Measurements from ENCODE around the gene SHISA8.

The SHISA8 gene

DNA sequence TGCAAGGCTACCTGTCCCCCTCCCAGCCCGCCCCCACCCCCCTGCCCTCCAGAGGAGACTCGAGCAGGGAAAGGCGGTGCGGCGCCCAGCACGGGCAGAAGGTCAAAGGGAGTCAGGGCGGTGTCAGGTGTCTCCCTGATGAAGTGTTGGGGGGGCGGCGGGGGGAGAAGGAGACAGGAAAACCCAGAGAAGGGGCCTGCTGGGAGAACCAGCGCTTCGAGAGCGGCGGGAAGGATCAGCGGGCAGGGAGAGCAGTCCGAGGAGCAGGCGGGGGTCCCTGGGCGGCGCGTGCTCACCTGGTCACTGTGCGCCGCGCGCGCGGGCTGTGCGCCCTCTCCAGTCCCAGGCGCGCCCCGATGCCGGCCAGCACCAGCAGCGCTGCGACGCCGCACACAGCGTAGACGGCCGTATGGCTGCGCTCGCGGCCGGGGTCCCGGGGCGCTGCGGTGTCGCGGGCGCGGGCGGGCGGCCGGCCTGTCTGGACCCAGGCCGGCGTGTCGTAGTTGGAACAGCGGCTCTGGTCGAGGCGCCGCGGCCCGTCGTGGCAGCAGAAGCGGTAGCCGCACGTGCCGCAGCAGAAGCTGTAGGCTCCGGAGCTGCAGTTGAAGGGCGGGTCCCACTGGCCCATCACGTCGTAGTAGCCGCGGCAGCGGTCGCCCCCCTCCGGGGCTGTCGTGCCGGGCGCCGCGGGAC is 886 bp downstream of the SHISA8 start:
- DNase-seq (ENCODE audit: low read depth) = no peak

DNA sequence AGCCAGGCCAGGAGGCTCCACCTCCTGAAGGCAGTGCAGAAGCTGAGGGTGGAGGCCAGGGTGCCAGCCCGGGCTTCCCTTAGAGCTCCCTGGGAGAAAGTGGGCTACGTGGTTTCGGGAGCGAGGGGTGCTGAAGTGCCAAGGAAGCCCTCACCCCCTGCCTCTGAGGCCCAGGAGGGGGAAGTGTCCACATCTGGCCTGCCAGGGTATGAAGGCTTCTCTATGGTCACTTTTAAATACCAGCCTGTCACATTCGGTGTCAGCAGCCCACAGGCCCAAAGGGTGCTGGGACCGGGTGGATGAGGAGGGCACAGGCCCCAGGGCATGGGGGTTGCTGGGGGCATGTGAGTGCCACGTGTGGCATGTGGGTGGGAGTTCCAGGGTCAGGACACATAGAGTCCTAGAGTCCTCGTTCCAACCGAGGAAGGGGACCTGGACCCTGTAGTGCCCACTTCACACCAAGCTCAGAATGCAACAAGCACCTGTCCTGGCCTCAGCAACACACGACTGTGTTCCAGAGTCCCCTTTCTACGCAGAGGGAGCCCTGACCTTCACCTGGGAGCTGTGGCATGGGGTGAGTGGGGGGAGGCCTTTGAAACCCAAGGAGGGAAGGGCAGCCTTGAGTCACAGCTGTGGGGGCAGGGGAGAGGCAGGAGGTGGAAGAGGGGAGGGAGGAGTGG is 1.7 kb downstream of the SHISA8 start:
- no peak for DNase-seq (ENCODE audit: low read depth)

DNA sequence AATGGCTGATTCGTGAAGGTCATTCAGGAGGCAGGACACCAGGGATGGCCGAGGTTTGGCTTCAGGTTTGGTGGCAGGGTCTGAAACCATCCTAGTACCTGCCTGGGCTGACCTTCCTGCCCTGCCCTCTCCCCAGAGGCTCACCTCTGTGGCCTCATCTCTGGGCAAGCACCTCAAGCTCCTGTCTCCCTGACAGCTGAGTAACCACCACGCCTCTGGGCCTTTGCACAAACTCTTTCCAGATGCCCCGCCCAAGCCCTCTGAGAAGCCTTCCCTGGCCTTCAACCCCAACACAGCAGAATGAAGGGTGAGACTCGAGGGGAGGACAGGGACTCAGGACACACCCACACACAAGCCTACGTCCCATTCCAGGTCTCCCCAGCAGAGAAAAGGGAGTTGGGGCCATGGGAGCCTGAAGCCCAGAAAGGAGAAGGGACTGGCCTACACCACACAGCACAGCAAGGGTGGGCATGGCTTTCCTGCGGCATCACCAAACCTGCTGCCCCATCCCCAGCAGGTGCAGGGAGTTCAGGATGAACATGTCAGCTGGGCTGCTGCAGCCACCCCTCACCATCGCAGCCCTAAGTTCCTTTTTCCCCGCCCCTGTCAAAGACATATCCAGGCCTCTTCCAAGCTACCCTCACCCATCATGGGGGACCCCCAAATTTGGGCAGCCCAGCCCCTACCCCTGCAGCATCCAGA is 2.4 kb downstream of the SHISA8 start:
- no peak for DNase-seq (ENCODE audit: low read depth)

DNA sequence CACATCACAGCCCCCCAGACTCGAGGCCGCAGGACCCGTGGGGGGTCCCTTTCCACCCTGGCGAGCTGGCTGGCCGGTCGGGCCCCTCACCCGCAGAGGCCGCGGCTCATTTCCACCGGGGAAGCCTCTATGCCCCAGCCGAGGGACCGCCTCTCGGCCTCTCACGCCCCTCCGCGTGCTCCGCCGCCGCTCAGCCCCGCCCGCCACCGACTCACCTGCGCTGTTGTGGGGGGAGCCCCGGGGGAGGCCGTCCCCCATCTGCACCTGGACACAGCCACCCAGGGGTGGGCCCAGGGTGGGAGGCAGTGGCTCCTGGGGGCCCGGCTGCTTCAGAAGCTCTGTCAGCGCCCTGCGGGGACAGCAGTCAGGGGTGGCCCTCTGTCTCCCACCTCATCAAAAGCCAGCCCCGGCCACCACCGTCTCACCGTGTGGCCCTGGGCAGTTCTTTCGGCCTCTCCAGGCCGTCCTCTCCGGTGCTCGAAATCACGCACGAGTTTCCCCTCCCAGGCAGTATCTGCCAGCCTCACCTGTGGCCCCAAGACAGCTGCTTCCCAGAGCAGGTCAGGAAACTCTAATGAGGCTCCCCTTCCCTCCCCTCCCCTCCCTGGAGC is 3.8 kb downstream of the SHISA8 start:
- no peak for DNase-seq (ENCODE audit: low read depth)

DNA sequence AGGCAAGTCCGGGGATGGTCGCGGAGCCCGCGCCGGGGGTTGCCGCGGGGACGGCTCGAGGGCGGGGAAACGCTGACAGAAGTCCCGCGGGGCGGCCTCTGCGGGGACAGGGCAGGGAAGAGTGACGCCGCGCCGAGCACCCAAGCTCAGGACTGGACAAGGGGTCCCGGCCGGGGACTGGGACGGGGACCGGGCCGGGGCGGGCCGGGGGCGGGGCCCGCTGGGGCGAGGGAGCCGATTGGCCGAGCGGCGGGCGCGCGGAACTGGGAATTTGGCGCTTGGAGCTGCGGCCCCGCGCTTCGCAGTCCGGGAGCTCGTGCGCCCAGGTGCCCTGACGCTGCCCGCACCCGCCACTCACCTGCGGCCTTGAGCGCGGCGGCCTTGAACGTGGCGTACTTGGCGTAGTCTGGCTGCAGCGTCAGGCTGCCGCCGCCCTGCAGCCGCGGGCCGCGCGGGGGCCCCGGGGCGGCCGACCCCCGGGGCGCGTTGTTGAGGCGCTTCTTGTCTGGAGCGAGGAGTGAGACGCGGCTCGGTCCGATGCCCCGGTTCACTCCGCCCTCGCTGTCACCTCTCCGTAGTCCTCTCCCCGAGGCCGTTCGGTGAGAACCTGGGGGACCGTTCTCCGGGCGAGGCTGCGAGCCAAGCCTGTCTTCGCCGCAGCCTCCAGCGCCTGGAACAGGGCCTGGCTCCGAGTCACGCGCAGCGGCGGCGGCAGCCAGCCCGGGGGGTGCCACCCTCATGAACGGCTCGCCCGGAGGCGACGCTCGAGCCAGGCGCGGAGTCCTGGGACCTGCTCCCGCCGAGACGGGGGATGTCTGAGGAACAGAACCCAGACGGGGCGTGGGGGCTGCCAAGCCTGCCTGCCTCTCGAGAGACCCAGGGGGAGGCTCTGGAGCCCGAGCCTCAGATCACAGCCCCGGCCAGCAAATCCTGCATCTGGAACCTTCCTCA is 4.5 kb downstream of the SHISA8 start:
- no peak for DNase-seq (ENCODE audit: low read depth)

DNA sequence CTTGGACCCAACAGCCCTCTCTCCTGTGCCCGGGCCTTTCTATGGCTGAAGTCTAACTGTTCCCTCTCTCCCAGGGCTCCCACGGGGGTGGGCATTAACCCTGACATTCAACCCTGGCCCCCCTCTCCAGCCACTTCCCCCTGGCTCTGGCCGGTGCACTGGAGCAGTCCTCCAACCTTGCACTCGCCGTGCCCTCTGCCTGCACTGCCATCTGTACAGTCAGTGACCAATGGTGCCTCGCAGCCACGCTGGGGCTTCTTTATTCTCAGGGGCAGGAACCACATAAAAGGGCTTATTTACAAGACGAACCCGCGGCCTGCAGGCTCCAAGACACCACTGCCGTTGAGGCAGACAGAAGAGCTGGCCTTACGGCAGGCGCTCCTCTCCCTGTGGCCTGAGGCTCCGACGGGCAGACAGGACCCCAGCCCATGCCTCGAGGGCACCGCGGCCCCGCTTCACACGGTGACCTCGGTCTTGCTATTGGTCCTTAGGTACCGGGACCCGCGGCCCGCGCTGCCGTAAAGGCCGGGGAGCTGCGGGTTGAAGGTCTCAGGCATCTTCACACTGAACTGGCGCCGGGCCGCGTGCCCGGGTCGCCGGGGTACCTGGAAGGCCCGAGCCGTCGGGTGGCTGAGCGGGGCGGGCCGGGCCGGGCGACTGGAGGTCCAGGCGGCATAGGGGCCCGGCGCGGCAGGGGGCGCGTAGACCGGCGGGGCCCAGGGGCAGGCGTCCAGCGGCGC is 5.4 kb downstream of the SHISA8 start:
- DNase-seq (ENCODE audit: low read depth) = no peak

DNA sequence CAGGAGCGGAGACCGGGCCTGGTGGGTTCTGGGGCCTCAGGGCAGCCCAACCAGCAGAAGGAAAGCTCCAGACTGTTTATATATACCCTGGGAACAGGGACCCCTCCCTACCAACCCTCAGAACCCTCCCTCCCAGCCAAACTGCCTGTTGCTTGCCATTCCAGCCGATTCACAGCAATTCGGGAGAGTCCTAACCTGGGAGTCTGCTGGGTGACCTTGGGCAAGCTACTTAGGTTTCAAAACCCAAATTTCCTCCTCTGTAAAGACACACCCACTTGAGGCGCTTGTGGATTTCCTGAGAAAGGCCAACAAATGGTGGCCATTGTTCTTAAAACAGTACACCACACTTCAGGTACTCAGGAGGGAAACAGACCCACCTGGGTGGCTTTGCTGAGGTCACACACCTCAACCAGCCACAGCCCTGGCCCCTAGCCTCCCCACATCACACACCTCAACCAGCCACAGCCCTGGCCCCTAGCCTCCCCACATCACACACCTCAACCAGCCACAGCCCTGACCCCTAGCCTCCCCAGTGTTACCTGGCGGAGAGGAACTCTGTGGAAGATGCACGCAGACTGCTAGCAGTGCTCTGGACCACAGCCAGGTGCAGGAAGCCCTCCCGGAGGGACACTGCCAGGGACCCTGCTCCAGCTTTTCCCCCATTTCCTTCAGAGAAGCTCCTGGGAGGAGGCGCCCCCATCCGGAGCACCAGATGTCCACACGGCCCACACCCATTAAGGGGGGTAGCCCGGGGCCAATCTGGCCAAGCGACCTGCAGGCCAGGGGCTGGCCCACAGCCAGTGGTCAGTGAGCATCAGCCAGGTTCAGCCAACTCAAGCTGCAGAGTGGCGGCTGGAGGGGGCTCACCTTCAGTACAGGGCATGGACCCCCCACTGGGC is 6.2 kb downstream of the SHISA8 start:
- DNase-seq (ENCODE audit: low read depth) = no peak

DNA sequence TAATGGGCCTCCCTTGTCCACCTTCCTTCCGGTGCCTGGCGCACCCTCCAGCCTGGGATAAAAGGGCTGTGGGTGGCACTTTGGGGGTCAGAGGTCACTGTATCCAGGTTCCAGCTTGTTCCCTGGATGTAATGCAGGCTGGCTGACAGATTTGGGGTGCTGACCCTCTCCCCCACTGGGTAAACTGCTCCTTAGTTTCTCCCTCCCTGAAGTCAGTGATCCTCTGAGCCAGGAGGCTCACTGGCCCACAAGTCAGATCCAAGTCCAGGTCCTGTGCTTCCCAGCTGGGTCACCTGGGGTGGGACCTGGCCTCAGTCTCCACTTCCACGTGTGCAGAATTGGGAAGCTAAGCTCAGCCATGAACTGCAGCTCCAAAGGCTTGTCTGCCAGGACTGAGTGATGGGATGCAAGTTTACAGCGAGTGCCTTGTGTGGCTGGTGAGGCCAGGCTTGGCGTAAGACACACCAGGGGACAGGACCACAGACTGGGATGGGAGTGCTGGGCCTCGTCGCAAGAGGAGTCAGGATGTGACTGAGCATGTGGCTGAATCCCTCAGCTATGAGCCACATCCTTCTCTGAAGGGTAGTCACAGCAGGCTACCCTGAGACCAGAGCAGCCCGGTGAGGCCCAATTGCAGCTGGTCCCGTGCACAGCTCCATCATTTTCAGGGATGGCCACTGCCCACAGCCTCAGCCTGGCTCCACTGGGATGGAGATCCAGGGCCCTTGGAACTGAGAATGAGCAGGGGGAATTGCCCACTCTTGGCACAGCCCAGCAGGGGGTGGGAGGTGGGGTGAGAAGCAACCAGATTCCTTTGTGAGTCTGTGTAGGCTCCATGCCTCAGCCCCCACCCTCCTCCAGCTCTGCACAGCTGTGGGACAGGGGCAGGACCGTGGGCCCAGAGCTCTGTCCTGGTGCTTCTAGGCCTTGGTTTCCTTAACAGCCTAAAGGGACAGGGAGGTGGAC is 7.2 kb downstream of the SHISA8 start:
- no peak for DNase-seq (ENCODE audit: low read depth)

DNA sequence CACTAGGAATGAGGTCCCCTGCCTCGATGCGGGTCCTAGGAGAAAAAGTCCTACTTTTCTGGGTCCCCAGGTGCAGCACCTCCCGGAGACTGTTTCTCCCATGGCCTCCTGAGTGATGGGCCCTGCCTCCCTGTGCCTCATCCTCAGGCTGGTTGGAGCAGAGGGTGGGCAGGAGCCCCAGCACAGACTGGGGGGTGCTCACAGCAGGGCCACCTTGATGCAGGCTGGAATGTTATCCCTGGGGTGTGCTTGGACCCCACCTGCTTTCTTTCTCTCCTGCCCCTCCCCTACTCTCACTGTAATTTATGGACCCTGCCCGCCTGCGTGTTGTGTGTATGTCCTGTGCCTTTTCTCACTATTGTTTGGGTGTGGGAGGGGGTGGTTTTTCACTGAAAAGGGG is 8.1 kb downstream of the SHISA8 start:
- no peak for DNase-seq (ENCODE audit: low read depth)

DNA sequence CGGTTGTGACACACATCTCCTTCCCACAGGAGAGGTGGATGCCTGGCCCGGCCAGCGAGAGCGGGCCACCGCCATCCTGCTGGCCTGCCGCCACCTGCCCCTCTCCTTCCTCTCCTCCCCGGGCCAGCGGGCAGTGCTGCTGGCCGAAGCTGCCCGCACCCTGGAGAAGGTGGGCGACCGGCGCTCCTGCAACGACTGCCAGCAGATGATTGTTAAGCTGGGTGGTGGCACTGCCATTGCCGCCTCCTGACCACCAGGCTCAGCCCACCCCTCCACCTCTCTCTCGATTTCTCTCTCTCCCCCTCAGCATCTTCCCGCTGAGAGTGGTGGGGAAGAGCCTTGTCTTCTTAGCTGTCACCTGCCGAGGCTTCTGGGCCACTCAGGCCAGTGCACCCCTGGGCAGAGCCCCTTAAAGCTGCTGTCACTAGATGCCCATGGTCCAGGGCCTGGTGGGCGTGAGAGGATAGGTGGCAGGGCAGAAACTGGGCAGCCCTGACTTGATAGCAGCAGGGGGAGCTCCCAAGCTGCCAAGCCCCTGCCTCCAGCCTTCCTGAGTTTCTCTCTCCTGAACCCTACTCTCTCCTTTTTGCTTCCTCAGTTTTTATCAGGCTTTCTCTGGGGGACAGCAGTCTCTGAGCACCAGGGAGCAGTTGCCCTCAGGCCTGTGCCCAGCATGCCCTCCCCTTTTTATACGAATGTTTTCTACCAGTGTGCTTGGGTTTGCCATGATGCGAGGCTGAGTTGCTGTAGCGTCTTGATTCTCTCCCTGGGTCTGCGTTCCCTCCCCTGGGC is 9.3 kb downstream of the SHISA8 start:
- DNase-seq (ENCODE audit: low read depth) = no peak

DNA sequence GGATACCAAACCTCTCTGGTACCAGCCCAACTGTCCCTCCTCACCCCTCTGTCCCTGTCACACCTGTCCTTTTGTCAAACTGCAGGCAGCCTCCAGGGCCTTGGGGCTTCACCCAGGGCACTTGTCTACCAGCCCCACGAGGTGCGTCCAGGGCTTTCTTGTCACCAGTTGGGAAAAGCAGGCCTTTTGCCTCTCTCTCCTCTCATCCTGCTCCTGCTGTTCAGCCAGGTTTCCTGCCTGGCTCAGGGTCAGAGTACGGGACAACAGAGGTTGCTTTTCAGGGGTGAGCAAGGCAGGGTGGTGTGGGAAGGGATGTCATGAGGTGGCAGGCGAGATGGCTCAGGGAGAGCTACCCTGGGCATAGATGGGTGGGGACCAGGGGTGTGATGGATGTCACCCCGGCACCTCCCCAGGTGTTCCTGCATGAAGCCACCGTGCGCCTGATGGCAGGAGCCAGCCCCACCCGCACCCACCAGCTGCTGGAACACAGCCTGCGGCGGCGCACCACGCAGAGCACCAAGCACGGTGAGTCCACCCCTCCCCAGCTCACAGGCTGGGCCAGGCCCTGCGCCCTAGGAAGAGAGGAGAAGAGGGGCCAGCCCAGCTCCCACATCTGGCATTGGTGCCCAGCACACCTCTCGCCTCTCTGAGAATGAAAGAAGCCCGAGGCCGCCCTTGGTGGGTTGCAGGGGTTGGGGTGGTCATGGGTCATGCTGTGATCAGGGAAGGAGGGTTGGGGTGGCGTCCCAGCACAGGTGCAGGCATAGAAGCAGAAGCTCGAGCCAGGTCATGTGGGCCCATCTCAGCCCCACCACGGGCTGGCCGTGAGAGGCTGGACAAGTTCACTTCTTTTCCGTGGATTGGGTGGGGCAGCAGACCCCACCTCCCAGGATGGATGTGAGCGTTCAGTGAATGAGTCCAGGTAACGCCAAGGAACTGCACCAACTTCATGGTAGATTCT is 10.1 kb downstream of the SHISA8 start:
- DNase-seq (ENCODE audit: low read depth) = no peak

DNA sequence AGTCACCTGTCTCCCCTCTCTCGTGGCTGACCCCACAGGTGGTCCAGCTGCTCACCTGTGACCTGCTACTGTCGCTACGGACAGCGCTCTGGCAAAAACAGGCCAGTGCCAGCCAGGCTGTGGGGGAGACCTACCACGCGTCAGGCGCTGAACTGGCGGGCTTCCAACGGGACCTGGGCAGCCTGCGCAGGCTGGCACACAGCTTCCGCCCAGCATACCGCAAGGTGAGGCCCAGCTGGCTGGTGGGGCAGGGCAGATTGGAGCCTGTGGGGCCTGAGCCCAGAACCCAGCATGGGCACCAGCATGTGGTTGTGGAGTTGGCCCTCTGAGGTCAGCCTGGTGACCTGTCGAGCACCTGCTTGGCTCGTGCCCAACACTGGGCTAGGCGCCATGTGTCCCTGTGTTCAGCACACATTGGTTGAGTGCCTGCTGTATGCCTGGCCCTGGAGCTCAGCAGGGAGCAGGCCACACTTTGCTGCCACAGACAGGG is 11.9 kb downstream of the SHISA8 start:
- DNase-seq (ENCODE audit: low read depth) = no peak

DNA sequence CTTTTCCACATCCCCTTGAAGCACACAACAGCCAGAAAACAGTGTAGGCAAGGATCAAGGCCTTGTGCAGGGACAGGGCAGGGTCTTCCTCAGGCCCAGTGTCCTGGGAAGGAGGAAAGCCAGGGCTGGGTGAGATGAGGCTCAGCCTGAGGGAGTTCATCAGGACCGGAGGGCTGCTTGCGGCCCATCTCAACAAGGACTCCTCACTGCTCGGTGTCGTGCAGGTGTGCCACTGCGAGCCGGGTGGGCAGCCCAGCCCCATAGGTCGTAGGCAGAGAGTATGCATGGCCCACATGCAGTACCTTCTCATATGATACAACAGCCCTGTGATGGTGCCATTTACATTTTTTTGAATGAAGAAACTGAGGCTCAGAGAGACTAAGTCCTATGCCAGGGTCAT is 12.9 kb downstream of the SHISA8 start:
- DNase-seq (ENCODE audit: low read depth) = no peak

DNA sequence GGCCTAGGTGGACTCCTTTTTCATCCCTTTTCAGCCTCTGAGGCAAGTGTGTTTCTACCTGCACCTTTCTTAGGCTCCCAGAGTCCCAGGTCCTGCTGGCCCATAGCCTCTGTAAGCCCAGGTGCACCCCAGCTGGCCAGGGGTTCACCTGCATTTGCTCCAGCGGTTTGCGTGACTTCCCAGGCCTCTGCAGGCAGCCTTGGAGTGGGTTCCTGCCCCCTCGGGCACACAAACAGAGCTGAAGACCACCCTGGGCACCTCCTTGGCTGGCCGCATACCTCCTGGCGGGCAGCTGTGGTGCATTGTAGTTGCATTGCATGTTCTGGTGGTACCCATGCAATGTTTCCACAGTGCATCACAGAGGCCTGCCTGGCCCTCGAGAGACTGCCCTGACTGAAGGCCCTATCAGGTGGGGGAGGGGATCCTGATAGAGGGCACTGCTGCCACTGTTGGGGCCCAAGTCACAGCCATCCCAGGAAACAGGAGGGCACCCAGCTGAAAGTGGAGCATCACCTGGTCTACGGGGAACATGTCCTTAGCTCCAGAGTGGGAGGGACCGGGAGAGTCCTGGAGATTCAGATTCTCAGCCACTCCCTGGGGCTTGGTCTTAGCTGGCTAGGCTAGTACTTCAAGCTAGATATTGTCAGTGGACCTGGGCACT is 14.1 kb downstream of the SHISA8 start:
- no peak for DNase-seq (ENCODE audit: low read depth)

DNA sequence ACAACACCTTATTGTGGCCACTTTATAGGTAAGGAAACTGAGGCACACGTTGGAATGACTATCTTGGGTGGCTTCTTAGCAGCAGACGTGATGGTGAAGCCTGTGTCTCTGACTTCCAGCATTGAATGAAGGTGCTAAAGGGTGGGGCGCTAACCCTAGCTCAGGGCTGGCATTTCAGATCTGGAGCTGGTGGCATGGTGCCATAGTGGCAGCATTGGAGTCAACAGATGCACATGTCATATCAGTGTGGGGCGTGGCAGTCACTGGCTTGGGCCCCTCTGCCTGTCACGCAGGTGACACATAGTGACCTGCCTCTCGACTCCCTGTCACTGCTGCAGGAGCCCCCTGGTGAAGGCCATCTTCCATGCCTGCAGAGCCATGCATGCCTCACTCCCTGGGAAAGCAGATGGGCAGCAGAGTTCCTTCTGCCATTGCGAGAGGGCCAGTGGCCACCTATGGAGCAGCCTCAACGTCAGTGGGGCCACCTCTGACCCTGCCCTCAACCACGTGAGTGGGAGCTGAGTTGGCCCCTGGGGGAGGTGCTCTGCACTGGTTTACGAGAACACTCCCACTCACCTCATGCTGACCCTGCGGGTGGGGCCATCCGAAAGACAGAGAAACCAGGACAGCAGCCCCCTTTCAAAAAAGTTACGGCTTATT is 14.8 kb downstream of the SHISA8 start:
- DNase-seq (ENCODE audit: low read depth) = no peak

Data from T follicular helper cell (primary cell).